Ascending aorta (tissue), 2 donors: Measurements from ENCODE around the gene SRSF1. TPM values are rescaled to one million over a fixed set of nuclear protein-coding genes. Genes with fewer than 3 reads are reported as not detected.

Experiments used
- DNase-seq, 2 donors: peaks; one replicate each; pipeline ENCODE4 v3.0.0-alpha.2; 2019; ENCODE audit warnings: low spot score in 2 of 2
- H3K27ac ChIP-seq, 2 donors: fragments of 200-600 bp; sonication (generic); one replicate each; pipeline ENCODE4 v1.5.1; 2016 to 2017; ENCODE audit warnings: mild to moderate bottlenecking in 1 of 2
- H3K27me3 ChIP-seq: fragments of 200-600 bp; sonication (generic); one replicate; pipeline ENCODE4 v1.5.1; 2017
- H3K36me3 ChIP-seq, 2 donors: fragments of 200-600 bp; sonication (generic); one replicate each; pipeline ENCODE4 v1.5.1; 2016
- H3K4me1 ChIP-seq, 2 donors: fragments of 200-600 bp; sonication (generic); one replicate each; pipeline ENCODE4 v1.5.1; 2016 to 2017; ENCODE audit warnings: mild to moderate bottlenecking in 1 of 2
- H3K4me3 ChIP-seq, 2 donors: fragments of 200-600 bp; sonication (generic); one replicate each; pipeline ENCODE4 v1.5.1; 2016 to 2017; ENCODE audit warnings: mild to moderate bottlenecking in 1 of 2
- H3K9me3 ChIP-seq, 2 donors: fragments of 200-600 bp; sonication (generic); one replicate each; pipeline ENCODE4 v1.5.1; 2016
- CTCF ChIP-seq, 3 experiments: fragments of 200-600 bp in 2 of 3; fragments of 450-650 bp in 1 of 3; sonication (generic) in 2 of 3; IDR thresholded peaks; one replicate each; pipeline ENCODE4 v1.5.1; 2016 to 2019; ENCODE audit warnings: antibody characterized with exemption in 3 of 3, mild to moderate bottlenecking in 1 of 3, moderate library complexity in 1 of 3
- intact Hi-C: fragments of 100-400 bp; cut with DNase I; formaldehyde crosslinking; loops from one replicate; pipeline ENCODE4 v1.15.1; 2023
- total RNA-seq: library from RNA; depleted of rRNA; stranded (reverse); fragments of >200 nt; gene quantifications from one replicate; pipeline ENCODE4 v1.1.0, GENCODE V29; 2016

The SRSF1 gene
- total RNA-seq, 1 donor from 2014 or later = 89.4 TPM

- no peaks in the 10 kb centered on the region for H3K36me3 ChIP-seq
- H3K27ac ChIP-seq = no peak overlapping the region
- H3K4me1 ChIP-seq = no peaks in the 10 kb centered on the region
- intact Hi-C loops = no loop called here
- no peaks in the 10 kb centered on the region for H3K27me3 ChIP-seq
- no peaks in the 10 kb centered on the region for H3K9me3 ChIP-seq
- H3K4me3 ChIP-seq = no peak overlapping the region
- no peak for TF ChIP-seq CTCF (IDR thresholded peaks at IDR 0.05)
- no peak for DNase-seq
Observed at GRCh38 chr17:58043221-58044181, 36.5 kb upstream of the SRSF1 start.

GRCh38 chr17:58041161-58041560 is 34.1 kb upstream of the SRSF1 start:
- Histone ChIP-seq H3K4me3 (no peak overlapping the region), H3K27me3 (no peaks in the 10 kb centered on the region), H3K36me3 (no peaks in the 10 kb centered on the region), H3K27ac (no peak overlapping the region), H3K9me3 (no peaks in the 10 kb centered on the region), H3K4me1 (no peaks in the 10 kb centered on the region)
- no peak for TF ChIP-seq CTCF (IDR thresholded peaks at IDR 0.05)
- intact Hi-C loops = no loop called here
- no peak for DNase-seq

- Histone ChIP-seq H3K9me3 (no peaks in the 10 kb centered on the region), H3K4me1 (no peaks in the 10 kb centered on the region), H3K36me3 (no peaks in the 10 kb centered on the region), H3K4me3 (no peak overlapping the region), H3K27me3 (no peaks in the 10 kb centered on the region), H3K27ac (no peak overlapping the region)
- intact Hi-C loops = no loop called here
- TF ChIP-seq CTCF (IDR thresholded peaks at IDR 0.05) = no peak
- DNase-seq = no peak
Observed at GRCh38 chr17:58040386-58040785, 33.3 kb upstream of the SRSF1 start.

- DNase-seq = no peak
- TF ChIP-seq CTCF (IDR thresholded peaks at IDR 0.05) = no peak
- Histone ChIP-seq H3K4me3 (no peak overlapping the region), H3K27ac (no peak overlapping the region), H3K36me3 (no peaks in the 10 kb centered on the region), H3K27me3 (no peaks in the 10 kb centered on the region), H3K4me1 (no peaks in the 10 kb centered on the region), H3K9me3 (no peaks in the 10 kb centered on the region)
- intact Hi-C loops = no loop called here
Observed at GRCh38 chr17:58039975-58040374, 32.9 kb upstream of the SRSF1 start.

GRCh38 chr17:58032691-58033415 is 25.8 kb upstream of the SRSF1 start:
- Histone ChIP-seq H3K27ac (no peak overlapping the region), H3K36me3 (no peaks in the 10 kb centered on the region), H3K4me3 (no peak overlapping the region), H3K9me3 (no peaks in the 10 kb centered on the region), H3K4me1 (no peaks in the 10 kb centered on the region), H3K27me3 (no peaks in the 10 kb centered on the region)
- intact Hi-C loops = no loop called here
- DNase-seq = no peak
- TF ChIP-seq CTCF (IDR thresholded peaks at IDR 0.05) = no peak
